ENCODE results near the gene UGT1A8. TPM values are rescaled to one million over a fixed set of nuclear protein-coding genes. Genes with fewer than 3 reads are reported as not detected.

UGT1A8 gene
- total and polyA plus RNA-seq, 2 donors (not counting 3 experiments of a cell fraction or from before 2014, with no cell fraction given), result not detected

GRCh38 chr2:233681521-233682099, 64.2 kb downstream of the UGT1A8 start, which contains the start of gene UGT1A7:
UGT1A7 (plus strand) TSS chr2:233681901; CDS start chr2:233681938, 37 bp downstream.
- no peak for DNase-seq (ENCODE audit: low read depth, low spot score)
- intact Hi-C loops (cut with micrococcal nuclease) (no loop called here), dilution Hi-C loops (cut with MboI; ENCODE audit: extremely low pct_ligation_motif_present, low sequenced_read_pairs) (no loop called here)
- H3K9ac ChIP-seq (replicated peaks; ENCODE audit: extremely low read depth, insufficient read depth, low read length), result no peak within 1 kb of the TSS
- no TSS peak for BruUV-seq (replicated peaks)
- no peak within 1 kb of the TSS for H3K4me2 ChIP-seq (ENCODE audit: insufficient read depth, low read length)
- H3K9me1 ChIP-seq (replicated peaks; ENCODE audit: control insufficient read depth, extremely low read depth, insufficient read depth, low read length), result no peaks in the 10 kb centered on the region
- H3K9me3 ChIP-seq (replicated peaks; ENCODE audit: control insufficient read depth, insufficient read depth, low read length), result no peaks in the 10 kb centered on the region
- no peak within 1 kb of the TSS for H3K4me3 ChIP-seq (replicated peaks in 1 of 3; ENCODE audit: insufficient read depth in 1 of 3, low read depth in 1 of 3, low read length in 3 of 3)
- H3K36me3 ChIP-seq (ENCODE audit: control insufficient read depth in 2 of 2, extremely low read depth in 1 of 2, insufficient read depth in 2 of 2, low read length in 2 of 2), result no peaks in the 10 kb centered on the region
- no peak within 1 kb of the TSS for H3K27ac ChIP-seq (ENCODE audit: insufficient read depth, low read depth, low read length)
- H2AFZ ChIP-seq (ENCODE audit: low read depth, low read length), result no peak within 1 kb of the TSS
- H3K27me3 ChIP-seq (ENCODE audit: control insufficient read depth in 2 of 2, insufficient read depth in 2 of 2, low read length in 2 of 2), result no peaks in the 10 kb centered on the region
- H3K79me2 ChIP-seq (ENCODE audit: control insufficient read depth, insufficient read depth, low read length), result no peaks in the 10 kb centered on the region
- no peaks in the 10 kb centered on the region for H3K4me1 ChIP-seq (ENCODE audit: control insufficient read depth, extremely low read depth, insufficient read depth, low read length)
- POLR2A ChIA-PET, result interaction anchor here (0.6 kb wide), 1 partner anchor 41 kb away, joined by 3 read pairs; no protein-coding TSS in a partner anchor
- no peaks in the 10 kb centered on the region for H4K20me1 ChIP-seq (replicated peaks; ENCODE audit: control insufficient read depth, extremely low read depth, insufficient read depth, low read length)
- TF ChIP-seq POLR2A (IDR thresholded peaks at IDR 0.05; ENCODE audit: low read depth, low read length) (no peak), GATA2 (IDR thresholded peaks at IDR 0.05; ENCODE audit: insufficient read depth, insufficient read length, low read depth, low read length) (no peak), POLR2AphosphoS5 (IDR thresholded peaks at IDR 0.05; ENCODE audit: insufficient read depth, low read depth, low read length) (no peak), JUN (IDR thresholded peaks at IDR 0.05; ENCODE audit: borderline replicate concordance, insufficient read depth, insufficient read length, low read depth) (no peak)
- TF ChIP-seq, protein P1, sequence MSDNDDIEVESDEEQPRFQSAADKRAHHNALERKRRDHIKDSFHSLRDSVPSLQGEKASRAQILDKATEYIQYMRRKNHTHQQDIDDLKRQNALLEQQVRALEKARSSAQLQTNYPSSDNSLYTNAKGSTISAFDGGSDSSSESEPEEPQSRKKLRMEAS (IDR thresholded peaks at IDR 0.05; ENCODE audit: insufficient read depth, insufficient read length), result no peak
- CTCF ChIA-PET, result interaction anchor here (0.6 kb wide), 1 partner anchor 345 kb away, joined by 3 read pairs; no protein-coding TSS in a partner anchor
- FAIRE-seq, result no peak

DNA sequence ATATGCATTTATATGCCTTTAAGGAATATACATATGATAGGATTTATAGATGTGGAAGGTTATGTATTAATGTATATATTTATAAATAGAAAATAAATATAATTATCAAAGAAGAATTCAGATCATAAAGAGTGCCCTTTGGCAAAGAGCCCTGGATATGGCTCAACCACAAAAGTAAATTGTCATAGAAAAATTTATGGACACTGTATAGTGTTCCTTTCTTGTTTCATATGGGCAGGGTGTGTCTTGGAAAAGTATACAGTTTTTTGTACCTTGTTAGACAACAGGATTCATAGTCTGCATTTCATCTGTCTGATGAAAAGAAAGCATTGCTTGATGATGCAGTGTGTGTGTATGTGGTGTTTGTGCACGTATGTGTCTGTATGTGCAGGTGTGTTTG, 67.2 kb downstream of the UGT1A8 start:
- Histone ChIP-seq H3K9ac (replicated peaks; ENCODE audit: extremely low read depth, insufficient read depth, low read length) (no peak overlapping the region), H3K9me1 (replicated peaks; ENCODE audit: control insufficient read depth, extremely low read depth, insufficient read depth, low read length) (no peaks in the 10 kb centered on the region), H2AFZ (ENCODE audit: low read depth, low read length) (no peak overlapping the region), H3K9me3 (replicated peaks; ENCODE audit: control insufficient read depth, insufficient read depth, low read length) (no peaks in the 10 kb centered on the region), H3K4me1 (ENCODE audit: control insufficient read depth, extremely low read depth, insufficient read depth, low read length) (peaks cover 8% of the 10 kb centered on the region), H4K20me1 (replicated peaks; ENCODE audit: control insufficient read depth, extremely low read depth, insufficient read depth, low read length) (no peaks in the 10 kb centered on the region), H3K79me2 (ENCODE audit: control insufficient read depth, insufficient read depth, low read length) (no peaks in the 10 kb centered on the region), H3K4me2 (ENCODE audit: insufficient read depth, low read length) (no peak overlapping the region), H3K36me3 (ENCODE audit: control insufficient read depth in 2 of 2, extremely low read depth in 1 of 2, insufficient read depth in 2 of 2, low read length in 2 of 2) (no peaks in the 10 kb centered on the region), H3K27ac (ENCODE audit: insufficient read depth, low read depth, low read length) (no peak overlapping the region), H3K27me3 (ENCODE audit: control insufficient read depth in 2 of 2, insufficient read depth in 2 of 2, low read length in 2 of 2) (no peaks in the 10 kb centered on the region), H3K4me3 (replicated peaks in 1 of 3; ENCODE audit: insufficient read depth in 1 of 3, low read depth in 1 of 3, low read length in 3 of 3) (no peak overlapping the region)
- no peak for DNase-seq (ENCODE audit: low read depth, low spot score)
- FAIRE-seq, result no peak
- dilution Hi-C loops (cut with MboI; ENCODE audit: extremely low pct_ligation_motif_present, low sequenced_read_pairs), result no loop called here
- intact Hi-C loops (cut with micrococcal nuclease), result no loop called here
- CTCF ChIA-PET, result no interaction called here
- TF ChIP-seq GATA2 (IDR thresholded peaks at IDR 0.05; ENCODE audit: insufficient read depth, insufficient read length, low read depth, low read length) (no peak), JUN (IDR thresholded peaks at IDR 0.05; ENCODE audit: borderline replicate concordance, insufficient read depth, insufficient read length, low read depth) (no peak), FOS (IDR thresholded peaks at IDR 0.05; ENCODE audit: borderline replicate concordance, insufficient read depth, low read length) (no peak)
- POLR2A ChIA-PET, result no interaction called here
- BruUV-seq (replicated peaks), result no TSS peak

All from endothelial cell of umbilical vein (primary cell).